GM12875 (cell line): Measurements from ENCODE around the gene SENP1.

Experiments
- H3K4me3 ChIP-seq: one replicate; pipeline ENCODE4 v1.5.1; 2011; ENCODE audit warnings: low read depth, low read length, control low read depth
- TF ChIP-seq, protein P1 (sequence below): IDR thresholded peaks from 2 replicates; pipeline ENCODE4 v1.5.1; 2011; ENCODE audit warnings: low read depth, mild to moderate bottlenecking, control low read depth, inconsistent platforms, low read length, moderate library complexity, borderline replicate concordance; ENCODE audit not compliant: insufficient read depth

SENP1 gene

DNA sequence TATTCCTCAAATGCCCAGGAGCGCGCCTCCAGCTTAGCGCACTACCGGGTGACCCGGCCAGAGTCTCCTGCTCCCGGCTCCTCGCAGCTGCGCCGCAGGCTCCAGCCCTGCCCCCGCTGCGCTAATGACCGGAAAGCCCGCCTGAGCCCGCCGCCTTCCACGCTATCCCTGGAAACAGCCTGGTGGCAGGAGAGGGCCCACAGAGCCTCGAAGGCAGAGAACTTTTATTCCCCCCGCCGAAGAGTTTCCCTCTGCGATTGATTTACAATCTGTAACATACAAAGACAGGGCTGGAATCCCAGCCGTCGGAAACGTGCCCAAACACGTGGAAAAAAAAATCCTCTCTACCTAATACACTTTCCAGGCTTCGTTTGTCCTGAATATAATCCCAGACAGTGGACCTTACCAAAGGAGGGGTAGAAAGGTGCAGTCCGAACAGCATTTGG is 103.1 kb downstream of the SENP1 start:
- TF ChIP-seq, protein P1, sequence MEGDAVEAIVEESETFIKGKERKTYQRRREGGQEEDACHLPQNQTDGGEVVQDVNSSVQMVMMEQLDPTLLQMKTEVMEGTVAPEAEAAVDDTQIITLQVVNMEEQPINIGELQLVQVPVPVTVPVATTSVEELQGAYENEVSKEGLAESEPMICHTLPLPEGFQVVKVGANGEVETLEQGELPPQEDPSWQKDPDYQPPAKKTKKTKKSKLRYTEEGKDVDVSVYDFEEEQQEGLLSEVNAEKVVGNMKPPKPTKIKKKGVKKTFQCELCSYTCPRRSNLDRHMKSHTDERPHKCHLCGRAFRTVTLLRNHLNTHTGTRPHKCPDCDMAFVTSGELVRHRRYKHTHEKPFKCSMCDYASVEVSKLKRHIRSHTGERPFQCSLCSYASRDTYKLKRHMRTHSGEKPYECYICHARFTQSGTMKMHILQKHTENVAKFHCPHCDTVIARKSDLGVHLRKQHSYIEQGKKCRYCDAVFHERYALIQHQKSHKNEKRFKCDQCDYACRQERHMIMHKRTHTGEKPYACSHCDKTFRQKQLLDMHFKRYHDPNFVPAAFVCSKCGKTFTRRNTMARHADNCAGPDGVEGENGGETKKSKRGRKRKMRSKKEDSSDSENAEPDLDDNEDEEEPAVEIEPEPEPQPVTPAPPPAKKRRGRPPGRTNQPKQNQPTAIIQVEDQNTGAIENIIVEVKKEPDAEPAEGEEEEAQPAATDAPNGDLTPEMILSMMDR, result no peak
- H3K4me3 ChIP-seq, result no peak overlapping the region

GRCh38 chr12:48002414-48002730 is 103.5 kb downstream of the SENP1 start:
- TF ChIP-seq, protein P1, result no peak
- H3K4me3 ChIP-seq, result no peak overlapping the region

GRCh38 chr12:48001505-48002413 is 104.1 kb downstream of the SENP1 start:
- H3K4me3 ChIP-seq, result no peak overlapping the region
- TF ChIP-seq, protein P1, result no peak

DNA sequence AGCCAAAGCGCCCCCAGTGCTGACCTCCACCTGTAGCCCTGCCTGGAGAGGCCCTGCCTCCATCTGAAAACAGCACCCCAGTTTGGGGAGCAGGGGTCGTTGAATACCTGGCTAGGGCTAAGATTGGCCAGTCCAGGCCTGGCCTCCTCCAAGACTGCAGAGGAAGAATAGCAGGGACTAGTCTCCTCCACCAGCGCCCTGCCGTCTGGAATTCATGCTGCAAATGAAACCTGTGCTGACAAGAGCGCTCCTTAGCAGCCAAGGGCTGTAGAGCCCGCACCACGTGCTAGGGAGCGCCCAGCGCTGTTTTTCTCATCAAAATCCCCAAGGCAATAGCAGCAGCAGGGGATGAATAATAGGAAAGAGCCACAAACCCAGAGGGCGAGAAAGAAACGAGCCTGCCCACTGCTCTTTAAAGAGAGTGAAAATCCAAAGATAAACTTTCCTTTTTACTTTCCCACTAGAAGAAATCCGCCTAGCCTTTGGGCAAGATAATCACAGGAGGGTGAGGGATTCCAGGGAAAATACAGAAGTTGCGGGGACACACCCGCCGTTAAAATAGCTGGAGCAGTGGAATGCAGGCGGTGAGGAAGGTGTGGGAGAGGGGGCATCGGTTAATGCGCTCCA is 104.9 kb downstream of the SENP1 start:
- no peak overlapping the region for H3K4me3 ChIP-seq

DNA sequence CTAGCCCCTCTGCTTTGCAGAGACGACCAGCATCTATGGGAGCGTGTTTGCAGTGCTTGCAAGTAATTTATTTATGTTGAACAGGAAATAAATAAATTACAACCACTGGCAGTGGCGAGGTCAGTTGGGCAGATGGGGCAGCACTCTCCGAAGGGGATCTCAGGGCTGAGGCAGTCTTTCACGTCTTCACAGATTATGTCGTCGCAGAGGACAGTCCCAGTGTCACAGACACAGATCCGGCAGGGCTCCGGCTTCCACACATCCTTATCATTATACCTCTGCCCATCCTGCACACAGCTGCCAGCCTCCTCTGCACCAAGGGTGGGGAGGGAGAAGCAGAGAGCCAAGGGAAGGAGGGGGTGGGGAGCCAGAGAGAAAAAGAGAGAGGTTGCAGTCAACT is 106.1 kb downstream of the SENP1 start:
- no peak overlapping the region for H3K4me3 ChIP-seq
- TF ChIP-seq, protein P1, result no peak

More for the DNA sequence above, 104.9 kb downstream of the SENP1 start:
- TF ChIP-seq, protein P1, result no peak

DNA sequence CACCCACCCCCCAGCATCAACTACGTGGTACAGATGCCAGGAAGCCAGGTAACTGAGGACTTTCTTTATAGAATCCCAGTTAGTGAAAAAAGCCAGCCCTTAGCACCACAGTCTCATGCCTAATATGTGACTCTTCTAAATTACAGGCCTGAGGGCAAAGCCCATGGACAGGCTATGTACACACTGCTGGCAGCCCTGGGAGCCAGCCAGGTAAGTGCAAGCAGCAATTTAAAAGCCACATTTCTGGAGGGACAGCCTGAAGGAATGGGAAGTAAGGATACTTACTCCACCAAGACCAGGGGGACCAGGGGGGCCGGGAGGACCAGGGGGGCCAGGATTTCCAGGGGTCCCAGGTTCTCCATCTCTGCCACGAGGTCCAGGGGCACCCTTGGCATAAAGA is 108.6 kb downstream of the SENP1 start:
- TF ChIP-seq, protein P1, result no peak
- no peak overlapping the region for H3K4me3 ChIP-seq

DNA sequence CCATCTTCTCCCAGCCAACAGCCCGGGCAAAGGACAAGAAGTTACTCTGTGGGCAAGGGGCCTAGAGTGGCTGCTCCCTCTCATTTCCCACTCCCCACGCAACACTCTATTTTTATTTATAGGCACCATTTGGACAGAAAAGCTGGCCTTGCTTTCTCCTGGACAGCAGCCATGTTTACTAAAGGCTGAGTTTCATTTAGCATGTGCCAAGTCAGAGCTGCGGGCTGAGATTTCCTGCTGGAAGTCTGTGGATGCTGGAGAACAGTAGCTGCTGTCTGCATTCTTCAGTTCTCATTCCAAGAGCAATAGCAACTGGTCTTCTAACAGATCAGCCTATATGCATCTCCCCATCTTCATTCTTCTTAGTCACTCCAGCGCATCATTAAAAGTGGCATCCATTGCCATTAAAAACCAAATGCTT is 109.9 kb downstream of the SENP1 start:
- TF ChIP-seq, protein P1, result no peak
- H3K4me3 ChIP-seq, result no peak overlapping the region
